TTC549 (cell line): Measurements from ENCODE around the gene MAZ.

Experiments
- FAIRE-seq: peaks from 2 replicates; lab custom pipeline; 2012; peaks lifted over from hg19 to GRCh38; lab: Jason Lieb, UNC

MAZ gene

DNA sequence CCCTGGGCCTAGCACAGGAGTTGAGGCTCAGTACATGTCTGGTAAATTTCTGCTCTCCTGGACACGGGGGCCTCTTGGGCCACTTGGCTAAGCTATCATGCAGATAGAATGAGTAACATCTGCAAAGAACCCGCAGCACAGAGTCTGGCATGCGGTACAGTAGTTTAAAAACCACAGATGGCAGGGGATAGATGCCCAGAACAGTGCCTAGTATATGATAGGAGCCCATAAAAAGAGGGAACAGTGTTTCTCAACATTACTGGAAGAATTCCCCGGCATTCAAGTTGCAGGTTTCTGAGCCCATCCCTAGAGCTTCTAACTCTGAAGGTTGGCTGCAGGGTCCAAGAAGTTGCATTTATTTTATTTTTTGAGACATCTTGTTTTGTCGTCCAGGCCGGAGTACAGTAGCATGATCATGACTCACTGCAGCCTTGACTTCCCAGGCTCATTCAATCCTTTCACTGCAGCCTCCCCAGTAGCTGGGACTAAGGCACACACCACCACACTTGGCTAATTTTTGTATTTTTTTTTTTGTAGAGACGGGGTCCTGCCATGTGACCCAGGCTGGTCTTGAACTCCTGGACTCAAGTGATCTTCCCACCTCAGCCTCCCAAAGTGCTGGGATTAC, 50.9 kb downstream of the MAZ start:
- FAIRE-seq, result no peak

DNA sequence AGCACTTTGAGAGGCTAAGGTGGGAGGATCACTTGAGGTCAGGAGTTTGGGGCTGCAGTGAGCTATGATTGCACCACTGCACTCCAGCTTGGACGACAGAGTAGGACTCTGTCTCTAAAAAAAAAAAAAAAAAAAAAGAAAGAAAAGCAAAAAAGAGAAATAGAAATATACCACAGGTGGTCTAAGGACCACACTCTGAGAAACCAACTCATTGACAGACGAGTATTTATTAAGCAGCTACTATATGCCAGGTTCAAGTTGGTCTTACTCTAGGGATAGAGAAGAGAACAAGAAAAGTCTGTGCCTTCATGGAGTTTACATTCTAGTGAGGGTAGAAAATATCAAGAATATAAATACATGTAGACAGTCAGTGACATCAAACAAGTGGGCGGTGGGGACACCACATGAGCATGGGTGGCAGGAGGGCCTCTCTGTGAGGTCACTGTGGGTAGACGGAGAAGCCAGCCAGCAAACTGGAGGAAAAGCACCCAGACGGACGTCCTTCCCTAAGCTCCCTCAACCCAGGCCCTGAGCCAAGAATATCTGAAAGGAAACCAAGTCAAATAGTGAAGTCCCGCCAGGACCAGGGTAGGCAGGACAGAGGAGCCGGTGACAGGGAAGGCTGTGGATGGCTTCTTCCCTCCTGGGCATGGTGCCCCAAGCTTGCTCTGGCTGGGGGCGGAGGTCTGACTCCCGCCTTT, 52.0 kb downstream of the MAZ start:
- FAIRE-seq, result no peak

DNA sequence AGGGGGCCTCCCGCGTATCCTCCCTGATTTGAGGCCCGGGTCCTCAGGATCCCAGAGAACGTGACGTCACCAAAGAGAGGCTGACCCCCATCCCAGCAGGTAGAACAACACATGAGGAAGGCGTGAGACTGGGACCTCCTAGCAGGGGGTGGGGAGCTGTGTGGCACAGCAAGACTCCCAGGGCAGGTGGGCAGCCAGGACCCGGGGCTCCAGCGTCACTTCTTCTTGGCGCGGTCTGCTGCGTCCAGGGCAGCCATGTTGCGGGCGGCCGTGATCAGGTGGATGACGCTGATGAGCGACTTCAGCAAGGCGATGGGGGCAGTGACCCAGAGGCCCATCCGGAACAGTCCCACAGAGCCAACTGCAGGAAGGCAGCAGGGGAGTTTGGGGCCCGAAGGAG, 52.6 kb downstream of the MAZ start:
- no peak for FAIRE-seq

DNA sequence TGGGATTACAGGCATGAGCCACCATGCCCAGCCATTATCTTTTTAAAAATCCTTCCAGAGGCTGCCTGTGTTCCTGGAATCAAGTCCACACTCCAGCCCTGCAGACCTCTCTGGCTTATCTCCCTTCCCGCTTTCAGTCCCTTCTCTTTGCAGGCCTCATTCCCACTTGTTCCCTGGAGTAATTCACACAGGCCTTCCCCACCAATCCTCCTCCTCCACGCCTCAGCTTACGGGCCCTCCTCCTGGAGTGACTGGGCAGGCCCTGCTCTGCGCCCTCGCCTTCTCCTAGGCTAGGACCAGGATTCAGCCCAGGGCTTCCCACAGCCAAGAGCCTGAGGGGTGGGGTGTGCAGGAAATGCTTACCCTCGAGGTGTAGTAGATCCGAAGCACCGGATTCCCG, 53.9 kb downstream of the MAZ start:
- no peak for FAIRE-seq
